HUES48 (cell line): ENCODE data around the gene IQSEC1.

Source experiments
- H3K27ac ChIP-seq: one replicate; pipeline ENCODE4 v1.7.0; 2013; ENCODE audit warnings: low read depth, low read length, inconsistent platforms
- H3K27me3 ChIP-seq: 2 replicates; pipeline ENCODE4 v1.6.1; 2013; ENCODE audit warnings: mild to moderate bottlenecking, low read length; ENCODE audit not compliant: control insufficient read depth, insufficient read depth
- H3K36me3 ChIP-seq: 2 replicates; pipeline ENCODE4 v1.6.1; 2013; ENCODE audit warnings: low read length; ENCODE audit not compliant: control insufficient read depth, insufficient read depth
- H3K4me1 ChIP-seq: 2 replicates; pipeline ENCODE4 v1.6.1; 2013; ENCODE audit warnings: mild to moderate bottlenecking, low read length; ENCODE audit not compliant: control insufficient read depth, insufficient read depth
- H3K4me3 ChIP-seq: 2 replicates; pipeline ENCODE4 v1.5.1; 2013; ENCODE audit warnings: mild to moderate bottlenecking, low read depth, low read length
- H3K9ac ChIP-seq: 2 replicates; pipeline ENCODE4 v1.6.1; 2013; ENCODE audit warnings: mild to moderate bottlenecking, low read depth, low read length, moderate library complexity
- H3K9me3 ChIP-seq: 2 replicates; pipeline ENCODE4 v1.6.1; 2013; ENCODE audit warnings: low read length; ENCODE audit not compliant: control insufficient read depth, insufficient read depth

The IQSEC1 gene

DNA sequence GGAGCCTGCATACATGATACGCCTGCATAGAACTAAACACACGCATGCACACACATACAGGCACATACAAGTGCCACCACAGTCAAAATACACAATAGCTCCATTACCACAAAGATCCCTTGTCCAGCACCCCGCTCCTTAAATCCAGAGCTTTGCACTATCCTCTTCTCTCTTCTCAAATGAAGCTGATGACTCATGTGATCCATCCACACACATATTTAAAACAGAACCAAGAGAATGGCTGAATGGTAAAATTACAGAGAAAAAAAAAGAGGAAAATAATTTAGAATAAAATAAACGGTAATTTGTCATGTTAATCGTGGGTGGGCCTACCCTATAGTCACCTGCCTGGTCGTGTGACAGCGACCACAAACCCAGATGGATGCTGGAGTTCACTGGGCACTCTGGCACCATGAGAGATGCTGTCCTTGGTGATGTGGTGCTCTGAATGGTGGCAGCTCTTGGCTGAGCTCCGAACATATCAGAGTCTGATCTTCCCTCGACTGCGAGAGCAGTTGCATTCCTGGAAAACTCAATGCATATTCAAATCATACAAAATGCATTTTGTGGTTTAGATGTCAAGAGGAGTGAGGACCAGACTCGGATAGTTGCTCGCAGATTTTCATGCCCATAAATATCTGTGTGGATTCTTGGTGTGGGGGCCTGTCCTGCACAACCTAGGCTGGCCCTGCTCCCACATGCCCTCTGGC lies 8.9 kb downstream of the IQSEC1 start:
- H3K36me3 ChIP-seq: no peaks in the 10 kb centered on the region
- no peaks in the 10 kb centered on the region for H3K27me3 ChIP-seq
- no peak overlapping the region for H3K9ac ChIP-seq
- H3K4me3 ChIP-seq: no peak overlapping the region
- H3K9me3 ChIP-seq: no peaks in the 10 kb centered on the region
- no peak overlapping the region for H3K27ac ChIP-seq
- no peaks in the 10 kb centered on the region for H3K4me1 ChIP-seq

- Histone ChIP-seq H3K27me3 (no peaks in the 10 kb centered on the region), H3K27ac (no peak overlapping the region), H3K4me1 (no peaks in the 10 kb centered on the region), H3K9me3 (no peaks in the 10 kb centered on the region), H3K36me3 (no peaks in the 10 kb centered on the region), H3K9ac (no peak overlapping the region), H3K4me3 (no peak overlapping the region)
These were observed 10.0 kb downstream of the IQSEC1 start for GRCh38 chr3:13063225-13063624.

DNA sequence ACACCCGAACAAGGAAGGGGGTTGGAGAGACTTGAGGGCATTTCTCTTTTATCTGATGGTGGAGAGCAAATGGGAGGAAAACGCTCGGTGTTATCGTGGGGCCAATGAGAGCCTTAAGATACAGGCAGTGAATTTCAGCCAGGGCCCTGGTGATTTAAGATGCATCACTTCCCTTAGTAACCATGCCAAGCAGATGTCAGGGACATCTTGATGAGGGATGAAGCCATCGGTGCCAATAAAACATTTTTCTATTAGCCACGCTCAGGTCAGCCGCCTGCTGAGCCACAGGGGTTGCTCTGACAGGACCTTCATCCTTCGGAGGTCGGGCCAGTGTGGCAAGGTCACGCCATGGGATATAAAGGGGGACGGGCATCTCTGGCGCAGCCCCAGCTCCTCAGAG lies 10.6 kb downstream of the IQSEC1 start:
- Histone ChIP-seq H3K27me3 (no peaks in the 10 kb centered on the region), H3K4me3 (no peak overlapping the region), H3K9ac (no peak overlapping the region), H3K27ac (no peak overlapping the region), H3K36me3 (no peaks in the 10 kb centered on the region), H3K4me1 (no peaks in the 10 kb centered on the region), H3K9me3 (no peaks in the 10 kb centered on the region)

- no peaks in the 10 kb centered on the region for H3K9me3 ChIP-seq
- no peaks in the 10 kb centered on the region for H3K27me3 ChIP-seq
- H3K4me3 ChIP-seq: no peak overlapping the region
- H3K9ac ChIP-seq: no peak overlapping the region
- H3K36me3 ChIP-seq: no peaks in the 10 kb centered on the region
- H3K27ac ChIP-seq: no peak overlapping the region
- no peaks in the 10 kb centered on the region for H3K4me1 ChIP-seq
These were observed 12.8 kb downstream of the IQSEC1 start for GRCh38 chr3:13060341-13060910.

DNA sequence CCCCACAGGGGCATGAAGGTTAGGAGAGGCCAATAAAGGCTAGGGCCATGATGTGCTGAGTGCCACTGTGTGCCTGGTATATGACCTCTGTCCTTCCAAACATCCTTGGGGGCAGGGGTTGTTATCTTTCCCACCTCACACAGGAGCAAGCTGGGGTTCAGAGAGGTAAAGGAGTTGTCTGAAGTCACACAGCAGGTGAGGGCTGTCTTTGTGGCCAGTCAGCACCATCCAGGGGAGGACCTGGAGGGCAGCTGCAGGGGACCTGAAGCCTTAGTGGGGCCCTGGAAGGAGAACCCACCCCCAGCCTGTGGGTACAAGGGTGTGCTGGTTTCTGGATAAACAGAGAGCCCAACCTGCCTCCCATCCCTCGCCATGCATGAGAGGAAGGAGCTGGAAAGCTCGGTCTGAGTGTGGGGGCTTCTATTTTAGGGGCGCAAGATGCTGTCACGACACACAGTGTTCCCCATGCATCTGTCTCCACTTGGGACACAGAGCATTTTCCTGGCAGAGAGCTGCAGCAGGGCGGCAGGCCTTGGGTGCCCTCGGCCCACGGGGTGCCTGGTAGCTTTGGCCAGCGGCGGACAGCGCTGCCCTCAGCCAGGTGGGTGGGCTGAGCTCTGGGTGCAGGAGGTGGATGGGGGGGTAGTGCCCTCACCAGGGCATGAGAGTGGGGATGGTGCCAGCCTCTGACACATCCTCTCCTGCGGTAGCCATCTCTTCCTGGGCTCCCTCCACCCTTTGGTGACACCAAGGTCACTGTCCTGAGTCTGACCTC lies 14.7 kb downstream of the IQSEC1 start:
- Histone ChIP-seq H3K36me3 (no peaks in the 10 kb centered on the region), H3K4me1 (no peaks in the 10 kb centered on the region), H3K9ac (no peak overlapping the region), H3K27ac (no peak overlapping the region), H3K4me3 (no peak overlapping the region), H3K9me3 (no peaks in the 10 kb centered on the region), H3K27me3 (no peaks in the 10 kb centered on the region)

GRCh38 chr3:13057282-13058040 lies 15.8 kb downstream of the IQSEC1 start:
- H3K27ac ChIP-seq: no peak overlapping the region
- H3K27me3 ChIP-seq: no peaks in the 10 kb centered on the region

DNA sequence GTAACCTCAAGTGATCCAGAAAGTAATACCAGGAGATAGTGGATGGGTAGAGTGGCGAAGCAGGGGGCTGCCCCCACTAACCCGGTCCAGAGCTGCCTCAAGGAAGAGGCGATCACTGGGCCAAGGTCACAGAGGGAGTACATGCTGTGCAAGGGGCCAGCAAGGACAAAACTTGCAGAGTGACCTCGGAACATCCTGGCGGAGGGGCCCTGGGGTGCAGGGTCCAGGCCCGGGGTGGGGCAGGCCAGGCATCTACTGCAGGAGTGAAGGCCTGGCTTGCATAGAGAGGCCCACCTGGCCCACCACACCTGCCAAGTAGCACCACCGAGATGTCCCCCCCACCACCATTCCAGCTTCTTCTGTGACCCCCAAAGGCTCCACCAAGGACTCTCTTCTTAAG lies 17.6 kb downstream of the IQSEC1 start:
- Histone ChIP-seq H3K9ac (no peak overlapping the region), H3K4me3 (no peak overlapping the region), H3K9me3 (no peaks in the 10 kb centered on the region), H3K27ac (no peak overlapping the region), H3K27me3 (no peaks in the 10 kb centered on the region), H3K4me1 (peaks cover 5% of the 10 kb centered on the region), H3K36me3 (no peaks in the 10 kb centered on the region)

More at GRCh38 chr3:13057282-13058040, 15.8 kb downstream of the IQSEC1 start:
- H3K9ac ChIP-seq: no peak overlapping the region
- H3K4me3 ChIP-seq: no peak overlapping the region
- H3K36me3 ChIP-seq: no peaks in the 10 kb centered on the region
- no peaks in the 10 kb centered on the region for H3K4me1 ChIP-seq
- no peaks in the 10 kb centered on the region for H3K9me3 ChIP-seq

GRCh38 chr3:13054341-13055285 lies 18.6 kb downstream of the IQSEC1 start:
- Histone ChIP-seq H3K36me3 (no peaks in the 10 kb centered on the region), H3K27me3 (no peaks in the 10 kb centered on the region), H3K9me3 (no peaks in the 10 kb centered on the region), H3K9ac (no peak overlapping the region), H3K4me1 (peaks cover 5% of the 10 kb centered on the region), H3K27ac (no peak overlapping the region), H3K4me3 (no peak overlapping the region)

GRCh38 chr3:13053893-13054292 lies 19.3 kb downstream of the IQSEC1 start:
- Histone ChIP-seq H3K9ac (no peak overlapping the region), H3K27me3 (no peaks in the 10 kb centered on the region), H3K27ac (no peak overlapping the region), H3K9me3 (no peaks in the 10 kb centered on the region), H3K36me3 (no peaks in the 10 kb centered on the region), H3K4me3 (no peak overlapping the region), H3K4me1 (peaks cover 5% of the 10 kb centered on the region)

- Histone ChIP-seq H3K9me3 (no peaks in the 10 kb centered on the region), H3K4me1 (peaks cover 5% of the 10 kb centered on the region), H3K27me3 (no peaks in the 10 kb centered on the region), H3K9ac (no peak overlapping the region), H3K27ac (no peak overlapping the region), H3K36me3 (no peaks in the 10 kb centered on the region), H3K4me3 (no peak overlapping the region)
These were observed 19.8 kb downstream of the IQSEC1 start for GRCh38 chr3:13053420-13053819.
